H1 (cell line): ENCODE measurements around the gene DNAJB6. TPM values are rescaled to one million over a fixed set of nuclear protein-coding genes. Genes with fewer than 3 reads are reported as not detected.

Experiments
- CTCF ChIA-PET: fragments of 300-600 bp; sonication (Branson Sonifier 250); formaldehyde crosslinking; loops from one replicate; lab custom pipeline; 2021; ENCODE audit not compliant: partially characterized antibody; lab: Charles Lee
- POLR2A ChIA-PET: fragments of 300-600 bp; sonication (Branson Sonifier 250); formaldehyde crosslinking; loops from one replicate; lab custom pipeline; 2021; ENCODE audit warnings: inconsistent platforms; ENCODE audit not compliant: partially characterized antibody; lab: Charles Lee
- DNase-seq, 2 experiments: peaks; one replicate each; pipeline versions ENCODE4 v3.0.0 to v3.0.0-alpha.2; 2010 to 2022; ENCODE audit warnings: low spot score in 2 of 2, low read depth in 1 of 2, mixed read lengths in 1 of 2
- FAIRE-seq: peaks from 2 replicates; lab custom pipeline; 2011; peaks lifted over from hg19 to GRCh38; lab: Jason Lieb, UNC
- H2AFZ ChIP-seq: 2 replicates; pipeline ENCODE4 v1.8.1; 2012; ENCODE audit warnings: low read length, inconsistent platforms
- H2AK5ac ChIP-seq: 2 replicates; pipeline ENCODE4 v1.6.1; 2013; ENCODE audit warnings: low read depth, low read length
- H2BK120ac ChIP-seq: replicated peaks from 2 replicates; pipeline ENCODE3; 2013; ENCODE audit warnings: low read depth, low read length, inconsistent platforms
- H2BK12ac ChIP-seq: 2 replicates; pipeline ENCODE4 v1.6.1; 2013; ENCODE audit warnings: low read depth, low read length
- H2BK15ac ChIP-seq: 2 replicates; pipeline ENCODE4 v1.6.1; 2013; ENCODE audit warnings: low read length
- H2BK20ac ChIP-seq: 2 replicates; pipeline ENCODE4 v1.6.1; 2013; ENCODE audit warnings: low read length
- H2BK5ac ChIP-seq: 2 replicates; pipeline ENCODE4 v1.6.1; 2013; ENCODE audit warnings: low read depth, low read length
- H3K14ac ChIP-seq: 2 replicates; pipeline ENCODE4 v1.6.1; 2013; ENCODE audit warnings: inconsistent platforms; ENCODE audit not compliant: insufficient read length
- H3K18ac ChIP-seq: 2 replicates; pipeline ENCODE4 v1.6.1; 2013; ENCODE audit warnings: low read length; ENCODE audit errors: extremely low read depth
- H3K23ac ChIP-seq: 2 replicates; pipeline ENCODE4 v1.6.1; 2013; ENCODE audit warnings: inconsistent platforms; ENCODE audit not compliant: insufficient read length
- H3K23me2 ChIP-seq: 2 replicates; pipeline ENCODE4 v1.6.1; 2013; ENCODE audit warnings: low read depth, low read length
- H3K27ac ChIP-seq: 2 replicates; pipeline ENCODE4 v1.6.1; 2011; ENCODE audit warnings: low read depth, low read length, inconsistent platforms
- H3K27me3 ChIP-seq, 4 experiments: replicated peaks in 1 of 4; 1 replicate in 1 of 4; 2 replicates in 3 of 4; pipeline versions ENCODE4 v1.6.1 to v1.8.1; 2011 to 2013; ENCODE audit warnings: low read length in 3 of 4, mild to moderate bottlenecking in 3 of 4, inconsistent platforms in 2 of 4, mixed read lengths in 2 of 4, moderate library complexity in 1 of 4; ENCODE audit not compliant: control insufficient read depth in 3 of 4, insufficient read depth in 3 of 4; ENCODE audit errors: extremely low read depth in 1 of 4
- H3K36me3 ChIP-seq, 4 experiments: 2 replicates each; pipeline versions ENCODE4 v1.6.1 to v1.8.1; 2011 to 2013; ENCODE audit warnings: mild to moderate bottlenecking in 4 of 4, low read length in 3 of 4, moderate library complexity in 2 of 4, control low read depth in 1 of 4, inconsistent platforms in 1 of 4; ENCODE audit not compliant: insufficient read depth in 4 of 4, control insufficient read depth in 2 of 4
- H3K4ac ChIP-seq: replicated peaks from 2 replicates; pipeline ENCODE3; 2013; ENCODE audit warnings: low read length, low read depth, mixed read lengths, inconsistent platforms; ENCODE audit not compliant: insufficient read length
- H3K4me1 ChIP-seq, 4 experiments: replicated peaks in 1 of 4; 1 replicate in 1 of 4; 2 replicates in 3 of 4; pipeline versions ENCODE4 v1.6.1 to v1.8.1; 2011 to 2013; ENCODE audit warnings: low read length in 3 of 4, inconsistent platforms in 2 of 4, mixed read lengths in 1 of 4; ENCODE audit not compliant: insufficient read depth in 4 of 4, control insufficient read depth in 3 of 4
- H3K4me2 ChIP-seq, 2 experiments: 2 replicates each; pipeline versions ENCODE4 v1.6.1 to v1.8.1; 2011 to 2013; ENCODE audit warnings: low read depth in 2 of 2, low read length in 2 of 2, control low read depth in 1 of 2, inconsistent platforms in 1 of 2, mild to moderate bottlenecking in 1 of 2; ENCODE audit not compliant: insufficient read depth in 1 of 2
- H3K4me3 ChIP-seq, 4 experiments: fragments of 200-600, 300-600 bp in 1 of 4; sonication (generic), shearing (Covaris generic), sonication (Bioruptor Twin) in 1 of 4; 2 replicates each; pipeline versions ENCODE4 v1.5.1 to v1.8.1; 2011 to 2016; ENCODE audit warnings: low read length in 4 of 4, low read depth in 3 of 4, control low read depth in 2 of 4, inconsistent platforms in 2 of 4, mild to moderate bottlenecking in 2 of 4, mixed read lengths in 1 of 4, moderate library complexity in 1 of 4; ENCODE audit not compliant: insufficient read depth in 2 of 4; ENCODE audit errors: extremely low read depth in 1 of 4
- H3K56ac ChIP-seq: replicated peaks from 2 replicates; pipeline ENCODE3; 2013; ENCODE audit warnings: low read depth, mild to moderate bottlenecking, mixed read lengths, low read length, inconsistent platforms; ENCODE audit not compliant: insufficient read length
- H3K79me1 ChIP-seq: 2 replicates; pipeline ENCODE4 v1.6.1; 2013; ENCODE audit warnings: low read depth, low read length, control low read depth
- H3K79me2 ChIP-seq, 2 experiments: 2 replicates each; pipeline versions ENCODE4 v1.6.1 to v1.8.1; 2012 to 2013; ENCODE audit warnings: low read length in 2 of 2, mild to moderate bottlenecking in 2 of 2, inconsistent platforms in 1 of 2; ENCODE audit not compliant: insufficient read depth in 2 of 2, control insufficient read depth in 1 of 2
- H3K9ac ChIP-seq, 4 experiments: replicated peaks in 1 of 4; 1 replicate in 1 of 4; 2 replicates in 3 of 4; pipeline versions ENCODE4 v1.6.1 to v1.8.1; 2011 to 2013; ENCODE audit warnings: low read depth in 3 of 4, low read length in 3 of 4, control low read depth in 2 of 4, mild to moderate bottlenecking in 2 of 4, moderate library complexity in 2 of 4, inconsistent platforms in 1 of 4; ENCODE audit errors: extremely low read depth in 1 of 4
- H3K9me3 ChIP-seq, 2 experiments: 2 replicates each; pipeline versions ENCODE4 v1.6.1 to v1.8.1; 2012 to 2013; ENCODE audit warnings: mild to moderate bottlenecking in 2 of 2, moderate library complexity in 2 of 2, control low read depth in 1 of 2, inconsistent platforms in 1 of 2, low read depth in 1 of 2, low read length in 1 of 2, mixed read lengths in 1 of 2; ENCODE audit not compliant: insufficient read depth in 2 of 2
- H4K20me1 ChIP-seq, 2 experiments: replicated peaks in 1 of 2; 2 replicates each; pipeline versions ENCODE3 to v1.8.1; 2011 to 2013; ENCODE audit warnings: inconsistent platforms in 2 of 2, low read length in 2 of 2, mild to moderate bottlenecking in 1 of 2; ENCODE audit not compliant: insufficient read depth in 2 of 2, control insufficient read depth in 1 of 2
- H4K5ac ChIP-seq: 2 replicates; pipeline ENCODE4 v1.6.1; 2013; ENCODE audit warnings: low read length, low read depth, mixed read lengths, inconsistent platforms; ENCODE audit not compliant: insufficient read length
- H4K8ac ChIP-seq: 2 replicates; pipeline ENCODE4 v1.8.0; 2013; ENCODE audit warnings: mild to moderate bottlenecking, moderate library complexity, low read length, inconsistent platforms; ENCODE audit not compliant: insufficient read depth; ENCODE audit errors: extremely low read depth
- H4K91ac ChIP-seq: replicated peaks from 2 replicates; pipeline ENCODE3; 2013; ENCODE audit warnings: low read length, mixed read lengths, inconsistent platforms; ENCODE audit not compliant: insufficient read length
- JUN ChIP-seq: IDR thresholded peaks from 2 replicates; pipeline ENCODE4 v1.6.1; 2011; ENCODE audit warnings: low read depth, mild to moderate bottlenecking, improper control_type of control experiment, low read length
- WGBS, 2 experiments: shearing (Covaris generic) in 1 of 2; methylation state at CpG; one replicate each; pipeline versions ENCODE4 v1.1.6 to v1.1.7; 2013 to 2015; ENCODE audit warnings: low lambda C conversion rate in 2 of 2, mixed read lengths in 2 of 2, inconsistent platforms in 1 of 2, low coverage in 1 of 2, missing lambda C conversion rate in 1 of 2; ENCODE audit not compliant: insufficient replicate concordance in 2 of 2, insufficient coverage in 1 of 2, insufficient read length in 1 of 2; ENCODE audit errors: extremely low coverage in 1 of 2, missing lambda C conversion rate in 1 of 2; 5-methylcytosine and 5-hydroxymethylcytosine counted together
- polyA plus RNA-seq, 7 experiments: library from polyadenylated mRNA; depleted of rRNA in 3 of 7; stranded (reverse) in 5 of 7; unstranded in 2 of 7; fragments of >200 nt in 5 of 7; fragments of 200-250 nt in 2 of 7; gene quantifications; 1 replicate in 5 of 7; 2 replicates in 1 of 7; 4 replicates in 1 of 7; pipeline versions ENCODE4 v1.2.1 to v1.2.3, GENCODE V29; 2011 to 2013; ENCODE audit warnings: missing spikeins in 2 of 7, mixed read lengths in 2 of 7
- total RNA-seq: library from RNA; stranded (reverse); fragmentation: NEBNext Ultra II Directional; extraction: Animal tissue kit (Norgen Biotek cat#: 25700); gene quantifications from 2 replicates; pipeline ENCODE4 v1.2.1, GENCODE V29; 2021

Gene DNAJB6
- total and polyA plus RNA-seq, 2 of the 8 experiments (the other 6 are each of a cell fraction or from before 2014, with no cell fraction given), result 166 to 295 TPM

- Histone ChIP-seq H4K20me1 (peaks cover 7 to 9% of the 10 kb centered on the region in 2 experiments), H3K18ac (no peak overlapping the region), H3K23me2 (no peaks in the 10 kb centered on the region), H3K79me2 (peaks cover 0 to 14% of the 10 kb centered on the region in 2 experiments; a peak in 1 of 4 replicates), H4K91ac (no peak overlapping the region), H4K8ac (0 out of 2 replicates have a peak overlapping the region, but pooled peaks have one; percentile 0), H3K4me1 (peaks cover 5 to 16% (median 8%) of the 10 kb centered on the region in 4 experiments), H3K36me3 (peaks cover 8 to 53% (median 34%) of the 10 kb centered on the region in 4 experiments; a peak in 7 of 8 replicates), H3K27me3 (no peaks in the 10 kb centered on the region), H2BK12ac (no peak overlapping the region), H3K4ac (no peak overlapping the region), H3K23ac (no peak overlapping the region), H3K9me3 (no peaks in the 10 kb centered on the region; a peak in 1 of 4 replicates), H2AK5ac (0 out of 2 replicates have a peak overlapping the region, but pooled peaks have one; percentile 65), H2BK15ac (peak overlapping the region; percentile 74; the same call in 1 of the 2 replicates), H3K4me2 (no peak overlapping the region), H3K27ac (no peak overlapping the region), H2BK5ac (peak overlapping the region; percentile 75; the same call in 1 of the 2 replicates), H3K14ac (no peak overlapping the region), H3K4me3 (no peak overlapping the region), H3K56ac (no peak overlapping the region), H3K9ac (no peak overlapping the region), H2AFZ (no peak overlapping the region), H2BK20ac (no peak overlapping the region), H3K79me1 (peaks cover 17% of the 10 kb centered on the region), H4K5ac (no peak overlapping the region), H2BK120ac (no peak overlapping the region)
- DNase-seq (no peak), FAIRE-seq (no peak)
- ChIA-PET POLR2A (interaction anchor here (1.0 kb wide), 1 partner anchor 9 kb away, joined by 3 read pairs; no protein-coding TSS in a partner anchor), CTCF (interaction anchor here (0.7 kb wide), 1 partner anchor 404 kb away, joined by 3 read pairs; no protein-coding TSS in a partner anchor)
- 95% methylated on average over 34 of the region's 49 CpGs; no CpG with 5 or more reads in 1 of the 2 experiments for whole genome bisulfite sequencing, 2 experiments
- no peak for TF ChIP-seq JUN
These were observed 77.3 kb downstream of the DNAJB6 start for GRCh38 chr7:157413881-157414701.
